ENCODE measurements around the gene C2orf80. TPM values are rescaled to one million over a fixed set of nuclear protein-coding genes. Genes with fewer than 3 reads are reported as not detected.
A peak's percentile ranks its signal among the peaks of the same experiment; 100 is the strongest.

Gene C2orf80
- total and polyA plus RNA-seq, 2 donors (not counting 3 experiments of a cell fraction or from before 2014, with no cell fraction given) = not detected

DNA sequence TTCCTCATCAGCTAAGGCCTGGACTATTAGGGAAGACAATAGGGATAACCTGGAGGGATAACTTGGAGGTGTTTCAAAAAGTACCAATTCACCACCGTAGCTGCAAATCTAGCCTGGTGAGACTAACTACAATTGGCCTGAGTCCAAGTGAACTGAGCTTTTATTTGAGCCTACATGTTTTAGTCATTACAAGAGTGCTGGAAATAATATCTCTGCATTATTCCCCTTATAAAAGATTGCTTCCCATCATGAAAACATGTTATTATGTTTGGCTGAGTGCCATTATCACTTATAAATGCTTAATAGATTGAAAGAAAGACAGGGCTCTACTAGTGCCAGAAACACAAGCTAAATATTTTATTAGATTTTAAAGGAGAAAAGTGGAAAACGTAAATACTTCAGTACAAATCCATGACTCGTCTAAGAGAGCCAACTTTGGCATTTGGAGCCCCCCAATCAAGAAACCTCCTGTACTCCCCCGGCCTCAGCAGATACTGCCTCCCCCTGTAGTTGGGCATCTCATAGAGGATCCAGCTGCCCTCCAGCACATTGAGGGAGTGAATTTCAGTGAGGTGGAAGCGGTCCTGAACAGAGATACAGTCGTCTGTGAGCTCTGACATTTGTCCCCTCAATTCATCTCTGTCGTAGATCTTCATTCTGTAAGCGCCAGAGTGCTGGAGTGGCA is 47.4 kb downstream of the C2orf80 start:
- DNase-seq (ENCODE audit: low read depth, low spot score) (peak; percentile 6), FAIRE-seq (no peak)
- intact Hi-C loops (cut with micrococcal nuclease) (no loop called here), dilution Hi-C loops (cut with MboI; ENCODE audit: extremely low pct_ligation_motif_present, low sequenced_read_pairs) (no loop called here)
- H3K79me2 ChIP-seq (ENCODE audit: control insufficient read depth, insufficient read depth, low read length) = no peaks in the 10 kb centered on the region
- no peak for TF ChIP-seq POLR2AphosphoS5 (IDR thresholded peaks at IDR 0.05; ENCODE audit: insufficient read depth, low read depth, low read length)
- no peak for TF ChIP-seq FOS (IDR thresholded peaks at IDR 0.05; ENCODE audit: borderline replicate concordance, insufficient read depth, low read length)
- TF ChIP-seq GATA2 (IDR thresholded peaks at IDR 0.05; ENCODE audit: insufficient read depth, insufficient read length, low read depth, low read length) = no peak
- TF ChIP-seq EZH2 (IDR thresholded peaks at IDR 0.05; ENCODE audit: borderline replicate concordance, low read depth, low read length, severe bottlenecking) = no peak
- TF ChIP-seq, protein P1, sequence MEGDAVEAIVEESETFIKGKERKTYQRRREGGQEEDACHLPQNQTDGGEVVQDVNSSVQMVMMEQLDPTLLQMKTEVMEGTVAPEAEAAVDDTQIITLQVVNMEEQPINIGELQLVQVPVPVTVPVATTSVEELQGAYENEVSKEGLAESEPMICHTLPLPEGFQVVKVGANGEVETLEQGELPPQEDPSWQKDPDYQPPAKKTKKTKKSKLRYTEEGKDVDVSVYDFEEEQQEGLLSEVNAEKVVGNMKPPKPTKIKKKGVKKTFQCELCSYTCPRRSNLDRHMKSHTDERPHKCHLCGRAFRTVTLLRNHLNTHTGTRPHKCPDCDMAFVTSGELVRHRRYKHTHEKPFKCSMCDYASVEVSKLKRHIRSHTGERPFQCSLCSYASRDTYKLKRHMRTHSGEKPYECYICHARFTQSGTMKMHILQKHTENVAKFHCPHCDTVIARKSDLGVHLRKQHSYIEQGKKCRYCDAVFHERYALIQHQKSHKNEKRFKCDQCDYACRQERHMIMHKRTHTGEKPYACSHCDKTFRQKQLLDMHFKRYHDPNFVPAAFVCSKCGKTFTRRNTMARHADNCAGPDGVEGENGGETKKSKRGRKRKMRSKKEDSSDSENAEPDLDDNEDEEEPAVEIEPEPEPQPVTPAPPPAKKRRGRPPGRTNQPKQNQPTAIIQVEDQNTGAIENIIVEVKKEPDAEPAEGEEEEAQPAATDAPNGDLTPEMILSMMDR (IDR thresholded peaks at IDR 0.05; ENCODE audit: extremely low read depth in 1 of 2, insufficient read depth in 1 of 2, low read depth in 1 of 2, low read length in 2 of 2) = no peak
- TF ChIP-seq, protein P2, sequence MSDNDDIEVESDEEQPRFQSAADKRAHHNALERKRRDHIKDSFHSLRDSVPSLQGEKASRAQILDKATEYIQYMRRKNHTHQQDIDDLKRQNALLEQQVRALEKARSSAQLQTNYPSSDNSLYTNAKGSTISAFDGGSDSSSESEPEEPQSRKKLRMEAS (IDR thresholded peaks at IDR 0.05; ENCODE audit: insufficient read depth, insufficient read length) = no peak
- no peak for TF ChIP-seq POLR2A (IDR thresholded peaks at IDR 0.05; ENCODE audit: low read depth, low read length)
- TF ChIP-seq MYC (IDR thresholded peaks at IDR 0.05; ENCODE audit: low read depth, low read length) = no peak
- TF ChIP-seq JUN (IDR thresholded peaks at IDR 0.05; ENCODE audit: borderline replicate concordance, insufficient read depth, insufficient read length, low read depth) = no peak
- H3K9me1 ChIP-seq (replicated peaks; ENCODE audit: control insufficient read depth, extremely low read depth, insufficient read depth, low read length) = no peaks in the 10 kb centered on the region
- no peaks in the 10 kb centered on the region for H3K36me3 ChIP-seq (ENCODE audit: control insufficient read depth in 2 of 2, extremely low read depth in 1 of 2, insufficient read depth in 2 of 2, low read length in 2 of 2)
- H3K27me3 ChIP-seq (ENCODE audit: control insufficient read depth in 2 of 2, insufficient read depth in 2 of 2, low read length in 2 of 2) = no peaks in the 10 kb centered on the region
- ChIA-PET POLR2A (no interaction called here), CTCF (interaction anchor here (1.1 kb wide), 1 partner anchor 11 kb away, joined by 3 read pairs; no protein-coding TSS in a partner anchor)
- no peaks in the 10 kb centered on the region for H3K9me3 ChIP-seq (replicated peaks; ENCODE audit: control insufficient read depth, insufficient read depth, low read length)
- no peak overlapping the region for H3K4me3 ChIP-seq (replicated peaks in 1 of 3; ENCODE audit: insufficient read depth in 1 of 3, low read depth in 1 of 3, low read length in 3 of 3)
- no peak overlapping the region for H3K4me2 ChIP-seq (ENCODE audit: insufficient read depth, low read length)
- H3K27ac ChIP-seq (ENCODE audit: insufficient read depth, low read depth, low read length) = no peak overlapping the region
- H3K9ac ChIP-seq (replicated peaks; ENCODE audit: extremely low read depth, insufficient read depth, low read length) = no peak overlapping the region
- BruUV-seq (replicated peaks) = no TSS peak
- H2AFZ ChIP-seq (ENCODE audit: low read depth, low read length) = no peak overlapping the region
- no peaks in the 10 kb centered on the region for H4K20me1 ChIP-seq (replicated peaks; ENCODE audit: control insufficient read depth, extremely low read depth, insufficient read depth, low read length)
- H3K4me1 ChIP-seq (ENCODE audit: control insufficient read depth, extremely low read depth, insufficient read depth, low read length) = no peaks in the 10 kb centered on the region
